Neural progenitor cell (in vitro differentiated cells): ENCODE results near the gene EMC1.

Source experiments
- CTCF ChIP-seq: fragments of 200-600 bp; sonication (generic); IDR thresholded peaks from 2 replicates; pipeline ENCODE4 v1.5.1; 2017; ENCODE audit warnings: antibody characterized with exemption, mild to moderate bottlenecking
- EZH2 ChIP-seq: fragments of 200-600 bp; sonication (generic); IDR thresholded peaks from 2 replicates; pipeline ENCODE4 v1.6.1; 2017; ENCODE audit warnings: antibody characterized with exemption, mild to moderate bottlenecking, moderate library complexity
- EZH2phosphoT487 ChIP-seq: fragments of 200-600 bp; sonication (generic); IDR thresholded peaks from 2 replicates; pipeline ENCODE4 v1.6.1; 2017; ENCODE audit warnings: antibody characterized with exemption

- TF ChIP-seq EZH2 (no peak), EZH2phosphoT487 (no peak), CTCF (no peak)
Observed at GRCh38 chr1:19206947-19207346, 44.4 kb downstream of the EMC1 start.
